Measurements from ENCODE around the gene TAL1.

TAL1 gene

DNA sequence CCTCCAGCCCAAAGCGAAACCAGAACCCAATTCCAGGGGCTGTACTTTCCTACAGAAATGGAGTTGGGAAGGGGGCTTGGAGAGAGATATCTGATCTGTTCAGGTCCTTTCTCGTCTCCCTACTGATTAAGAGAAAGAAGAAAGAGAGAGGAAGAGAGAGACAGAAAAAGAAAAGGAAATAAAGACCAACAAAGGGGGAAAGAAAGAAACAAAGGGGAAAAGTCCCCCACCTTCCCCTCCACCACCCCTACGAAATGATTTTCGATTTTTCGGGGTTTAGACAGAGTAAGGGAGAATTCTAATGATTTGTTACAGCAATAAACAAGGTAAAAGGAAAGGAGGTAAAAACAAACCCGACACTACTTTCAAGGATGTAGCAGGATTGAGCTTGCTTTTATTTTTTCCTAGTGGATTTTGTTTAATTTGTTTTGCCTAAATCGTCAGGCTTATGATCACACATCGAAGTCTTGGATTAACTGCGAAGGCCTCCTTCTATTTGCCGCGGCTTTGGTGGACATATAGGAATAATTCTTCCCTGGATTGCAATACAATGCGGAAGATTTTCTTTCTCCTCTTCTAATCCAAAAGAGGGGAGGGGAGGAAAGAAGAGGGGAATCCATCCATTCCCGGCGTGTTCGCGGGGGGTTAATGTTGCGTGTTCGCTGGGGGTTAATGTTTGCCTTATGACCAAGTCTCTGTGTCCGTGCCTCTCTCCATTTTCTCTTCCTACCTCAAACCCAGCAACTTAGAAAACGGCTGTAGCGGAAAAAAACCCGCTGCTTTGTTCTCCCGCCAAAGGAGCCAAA lies 1.9 kb downstream of the TAL1 start:
- DNase-seq (ENCODE audit: low spot score): no peak

DNA sequence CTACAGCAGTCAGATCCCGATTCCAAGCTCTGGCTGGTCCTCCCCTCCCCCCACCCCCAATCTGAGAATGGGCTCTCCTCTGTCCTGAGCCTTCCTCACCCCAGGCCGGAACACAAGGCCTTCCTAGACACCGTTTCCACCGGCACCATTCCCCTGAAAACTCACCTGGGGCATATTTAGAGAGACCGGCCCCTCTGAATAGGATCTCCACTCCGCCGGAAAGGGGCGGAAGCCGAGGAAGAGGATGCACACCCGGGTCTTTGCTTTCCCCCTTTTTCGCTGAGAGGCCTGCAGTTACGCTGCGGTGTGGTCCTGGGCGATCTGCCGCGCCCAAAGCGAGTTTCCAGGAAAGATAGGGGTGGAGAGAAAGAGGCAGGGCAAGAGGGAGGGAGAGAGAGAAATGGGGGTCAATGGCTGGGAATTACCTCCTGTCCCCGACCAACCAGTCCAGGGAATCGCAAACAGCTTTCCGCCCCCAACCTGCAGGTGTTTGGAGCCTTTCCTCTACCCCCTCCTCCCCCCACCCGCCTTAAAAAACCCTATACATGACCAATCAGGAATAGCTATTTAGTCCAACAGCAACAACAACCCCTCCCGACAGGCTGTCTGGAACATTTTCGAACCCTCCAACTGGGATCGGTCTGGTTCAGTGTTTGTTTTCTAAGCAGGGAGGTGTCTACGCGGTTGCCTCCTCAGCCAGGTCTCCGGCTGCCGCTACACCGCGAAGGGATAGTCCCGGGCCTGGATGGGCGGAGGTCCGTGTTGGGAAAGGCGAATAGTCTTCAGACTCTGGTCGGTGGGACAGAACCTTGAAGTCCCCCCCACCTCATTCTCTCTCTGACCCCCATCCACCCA lies 2.8 kb downstream of the TAL1 start:
- no peak for DNase-seq (ENCODE audit: low spot score)

DNA sequence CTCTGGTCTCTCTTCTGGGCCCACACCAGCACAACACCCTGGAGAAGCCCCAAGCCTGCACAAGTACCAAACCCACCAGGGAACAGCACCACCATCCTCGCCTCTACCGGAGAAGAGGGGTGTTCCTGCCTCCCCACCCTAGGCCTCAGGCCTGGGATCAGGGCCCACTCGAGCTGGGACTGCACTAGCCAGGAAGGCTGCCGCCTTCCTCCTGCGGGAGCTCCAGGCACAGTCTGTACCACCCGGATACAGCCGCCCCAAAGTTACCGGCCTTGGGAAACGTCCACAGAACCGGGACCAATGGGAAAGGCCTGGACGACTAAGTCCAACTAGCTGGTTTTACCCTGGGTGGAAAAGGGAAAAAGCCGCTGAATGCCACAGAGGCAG lies 3.4 kb downstream of the TAL1 start:
- no peak for DNase-seq (ENCODE audit: low spot score)

DNA sequence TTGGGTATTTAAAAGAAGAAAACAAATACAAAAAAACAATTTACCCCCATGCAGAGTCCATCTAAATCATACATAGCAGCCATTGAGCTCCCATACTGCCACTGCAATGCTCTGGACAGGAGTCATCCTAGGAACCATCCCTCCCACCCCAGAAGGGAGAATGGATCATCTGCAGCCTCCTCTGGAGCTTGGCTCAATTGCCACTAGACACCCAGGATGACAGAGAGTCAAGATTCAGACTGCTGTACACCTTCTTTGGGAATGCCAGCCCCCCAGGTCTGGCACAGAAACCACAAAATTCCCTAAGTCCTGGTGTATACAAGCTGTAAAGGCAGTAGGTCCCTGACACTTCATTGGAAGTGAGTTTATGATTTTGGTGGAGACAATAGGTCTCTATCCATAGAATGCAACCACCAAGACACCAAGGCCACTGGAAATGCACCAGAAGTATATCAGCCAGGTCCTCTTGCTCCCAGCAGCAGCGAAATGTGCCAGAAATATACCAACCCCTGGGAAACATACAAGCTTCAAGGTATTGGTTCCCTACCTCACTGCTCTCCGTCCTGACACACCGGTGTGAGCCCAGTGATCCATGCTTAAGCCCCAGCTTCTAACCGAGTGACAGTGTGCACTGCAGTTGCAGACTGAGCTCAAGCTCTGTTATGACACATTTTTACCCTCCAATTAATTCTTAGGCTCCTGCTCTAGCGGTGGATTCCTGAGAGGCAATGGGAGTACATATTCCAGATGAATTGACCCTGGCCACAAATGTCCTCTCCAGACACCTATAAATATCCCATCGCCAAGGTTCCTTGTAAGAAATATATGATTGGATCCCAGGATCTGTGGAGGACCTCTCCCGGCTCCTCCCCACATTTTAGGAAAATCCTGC lies 4.4 kb downstream of the TAL1 start:
- DNase-seq (ENCODE audit: low spot score): no peak

DNA sequence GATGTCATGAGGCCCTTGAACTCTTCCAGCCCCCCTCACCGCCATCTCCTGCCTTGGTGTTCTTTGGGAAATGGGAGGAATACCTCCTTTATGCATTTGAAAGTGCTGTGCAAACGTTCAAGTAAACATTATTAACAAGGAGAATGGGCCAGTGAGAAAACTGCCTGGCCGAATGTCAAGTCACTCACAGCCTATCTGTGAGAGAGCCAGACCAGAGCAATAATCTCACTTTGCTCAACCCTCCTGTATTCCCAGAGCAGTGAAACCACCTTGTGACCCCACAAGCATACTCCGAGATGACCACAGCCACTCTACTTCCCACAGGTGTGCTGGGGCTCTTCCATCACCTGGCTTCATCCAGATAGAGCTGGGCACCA lies 5.2 kb downstream of the TAL1 start:
- no peak for DNase-seq (ENCODE audit: low spot score)

DNA sequence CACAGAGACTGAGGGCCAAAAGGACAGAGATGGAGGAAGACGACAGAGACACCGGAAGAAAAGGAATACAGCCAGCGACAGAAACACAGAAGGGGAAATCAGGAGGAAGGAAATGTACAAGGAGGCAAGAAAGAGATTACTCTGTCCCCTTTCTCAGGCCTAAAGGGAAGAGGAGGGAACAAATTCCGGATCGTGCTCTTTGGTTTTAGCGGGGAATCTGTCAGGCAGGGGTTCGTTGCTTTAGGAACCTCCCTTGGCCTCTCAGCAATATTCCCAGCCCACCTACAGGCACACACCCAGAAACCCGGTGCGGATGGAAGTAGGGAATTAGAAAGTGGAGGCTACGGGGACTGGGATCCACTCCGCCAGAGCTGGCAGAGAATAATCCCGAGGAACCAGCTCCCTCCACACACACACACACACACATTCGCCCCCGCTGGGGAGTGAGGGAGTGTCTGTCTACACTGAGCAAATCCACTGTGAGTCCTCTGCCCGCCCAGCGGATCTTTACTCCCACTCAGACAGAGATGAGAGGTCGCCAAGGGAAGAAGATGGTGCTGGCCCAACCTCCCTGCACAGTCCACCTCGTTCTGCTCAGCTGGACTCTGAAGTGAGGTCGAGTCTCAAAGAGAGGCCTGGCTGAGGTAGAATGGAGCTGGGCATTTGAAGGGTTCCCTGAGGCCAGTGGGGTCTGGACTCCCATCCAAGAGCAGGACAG lies 5.7 kb downstream of the TAL1 start:
- no peak for DNase-seq (ENCODE audit: low spot score)

DNA sequence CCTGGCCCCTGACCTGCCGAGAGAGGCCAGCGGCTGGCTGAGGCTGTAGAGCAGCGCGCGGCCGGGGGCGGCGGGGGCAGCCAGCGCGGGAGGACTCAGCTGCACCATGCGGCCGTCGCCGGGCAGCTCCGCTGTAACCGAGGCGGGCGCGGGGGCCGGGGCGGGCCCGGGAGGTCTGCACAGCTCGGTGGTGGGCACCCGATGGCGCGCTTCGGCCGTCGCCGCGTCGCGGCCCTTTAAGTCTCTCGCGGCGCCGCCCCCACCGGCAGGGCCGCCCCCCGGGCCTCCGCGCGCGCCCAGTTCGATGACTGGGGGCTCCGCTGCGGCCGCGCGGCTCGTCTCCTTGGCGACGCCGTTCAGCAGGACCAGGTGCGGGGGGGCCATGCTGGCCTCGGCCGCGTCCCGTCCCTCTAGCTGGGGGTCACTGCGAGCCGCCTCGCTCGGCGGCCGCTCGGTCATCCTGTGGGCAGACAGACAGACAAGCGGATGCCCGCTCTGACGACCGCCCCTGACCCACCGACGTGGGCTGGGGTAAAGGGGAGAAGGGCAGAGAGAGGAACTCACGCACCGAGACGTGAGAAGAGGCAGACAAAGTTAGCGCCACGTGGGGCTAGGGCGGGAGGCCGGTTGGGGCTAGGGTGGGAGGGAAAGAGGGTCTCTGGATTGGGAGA lies 6.5 kb downstream of the TAL1 start:
- no peak for DNase-seq (ENCODE audit: low spot score)

DNA sequence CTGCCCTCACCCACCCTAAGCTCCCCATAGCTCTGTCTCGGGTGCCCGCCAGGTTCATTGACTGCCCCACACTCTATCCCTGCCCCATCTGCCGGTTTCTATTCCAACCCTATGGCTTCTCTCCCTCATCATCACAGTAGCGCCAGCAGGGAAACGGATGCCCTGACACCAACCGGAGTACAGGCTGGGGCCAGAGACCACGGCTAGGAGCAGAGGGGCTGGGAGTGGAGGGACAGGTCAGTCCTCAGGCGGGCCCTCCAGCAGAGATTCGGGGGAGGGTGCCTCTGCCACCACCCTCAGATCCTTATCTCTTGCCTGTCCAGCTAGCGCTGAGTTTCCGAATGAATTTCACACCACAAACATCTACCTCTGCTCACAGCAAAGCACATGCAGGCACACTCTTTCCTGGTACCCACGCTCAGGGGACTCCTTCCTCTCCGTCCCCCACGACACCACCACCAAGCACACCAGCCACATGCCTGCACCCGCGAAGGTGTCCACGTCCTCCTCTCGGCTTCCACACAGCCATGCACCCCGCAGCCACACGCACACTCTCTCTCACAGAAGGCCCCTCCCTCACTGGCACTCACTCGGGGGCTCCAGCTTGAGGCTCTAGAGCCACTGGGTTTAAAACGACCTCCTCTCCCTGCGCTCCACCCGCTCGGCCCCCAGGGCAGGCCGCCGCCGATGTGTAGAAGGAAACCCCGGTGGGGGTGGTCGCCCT lies 7.2 kb downstream of the TAL1 start:
- DNase-seq (ENCODE audit: low spot score): no peak

DNA sequence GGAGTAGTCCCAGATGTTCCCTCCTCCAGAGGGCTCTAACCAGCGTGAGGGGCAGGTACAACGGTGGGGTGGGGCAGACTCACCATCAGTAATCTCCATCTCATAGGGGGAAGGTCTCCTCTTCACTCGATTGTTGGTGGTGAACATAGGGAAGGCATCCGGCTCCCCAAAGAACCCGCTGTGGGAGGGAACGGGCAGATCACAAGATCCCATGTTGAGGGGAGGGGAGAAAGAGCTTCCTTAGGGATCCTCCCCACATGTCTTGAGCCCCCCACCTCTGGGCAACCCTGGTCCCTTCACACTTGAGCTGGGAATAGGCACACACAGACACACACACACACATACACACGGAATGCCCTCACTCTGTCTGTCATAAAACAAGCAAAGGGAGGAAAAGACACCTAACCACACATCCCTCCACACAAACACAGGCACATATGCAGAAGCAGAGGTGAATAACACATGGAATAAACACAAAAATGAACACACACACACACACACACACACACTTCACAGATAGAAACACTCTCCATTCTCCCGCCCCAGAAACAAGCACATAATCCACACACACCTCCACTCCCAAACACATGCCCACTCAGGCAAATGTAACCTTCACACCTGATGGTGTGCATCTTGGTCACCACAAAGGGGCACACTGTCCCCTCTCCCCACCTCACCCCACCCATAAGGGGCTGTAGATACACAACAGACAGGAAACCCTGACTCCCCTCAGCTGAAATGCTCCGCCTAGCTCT lies 7.9 kb downstream of the TAL1 start:
- no peak for DNase-seq (ENCODE audit: low spot score)

DNA sequence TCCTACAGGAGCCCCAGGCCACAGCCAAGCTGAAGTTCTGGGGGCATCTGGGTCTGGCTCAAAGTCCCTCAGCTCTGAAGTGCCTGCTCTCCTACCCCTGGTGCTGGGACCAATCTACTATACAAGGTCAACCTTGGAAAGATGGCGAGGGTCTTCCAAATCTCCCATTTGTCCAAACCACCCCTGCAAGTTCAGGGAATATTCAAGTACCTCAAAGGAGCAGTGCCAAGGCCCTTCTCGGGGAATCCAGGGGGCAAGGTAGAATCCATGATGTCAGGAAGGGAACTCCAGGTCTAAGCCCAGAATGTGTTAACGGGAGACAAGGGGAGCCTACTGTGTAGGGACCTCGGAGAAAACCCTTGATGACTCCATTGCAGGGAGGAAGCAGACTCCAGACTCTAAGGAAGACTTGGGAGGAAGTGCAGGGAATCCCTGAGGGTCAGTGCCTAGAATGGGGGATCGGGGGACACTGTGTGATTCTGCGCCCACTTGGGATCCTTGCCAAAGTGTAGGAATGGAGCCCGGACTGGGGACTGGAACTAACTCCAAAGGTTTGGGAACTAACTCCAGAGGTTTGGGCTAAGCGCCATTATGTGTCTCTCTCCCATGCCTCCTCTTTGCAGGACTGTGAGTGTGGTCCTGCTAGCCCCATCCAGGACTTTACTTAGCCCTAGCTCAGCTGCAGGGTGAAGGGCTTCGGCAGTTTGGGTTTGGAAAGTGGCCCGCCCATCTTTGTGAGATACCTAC lies 8.7 kb downstream of the TAL1 start:
- DNase-seq (ENCODE audit: low spot score): no peak

DNA sequence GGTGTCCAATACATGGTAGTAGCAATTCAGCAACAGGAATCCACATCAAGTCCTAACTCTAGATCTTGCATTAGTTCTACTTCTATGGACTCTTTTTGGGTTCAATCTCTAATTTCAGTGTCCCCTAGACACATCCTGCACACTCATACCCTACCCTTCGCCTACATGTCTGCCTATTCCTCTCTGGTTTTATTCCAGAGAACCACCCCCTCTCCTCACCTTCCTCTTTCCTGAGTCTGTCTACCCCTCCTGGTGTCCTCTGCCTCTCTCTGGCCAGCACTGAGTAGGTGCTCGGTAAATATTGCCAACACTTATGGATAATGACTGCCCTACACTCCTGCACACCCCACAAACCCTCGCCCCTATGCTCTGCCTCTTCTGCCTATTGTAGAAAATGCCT lies 9.5 kb downstream of the TAL1 start:
- no peak for DNase-seq (ENCODE audit: low spot score)

DNA sequence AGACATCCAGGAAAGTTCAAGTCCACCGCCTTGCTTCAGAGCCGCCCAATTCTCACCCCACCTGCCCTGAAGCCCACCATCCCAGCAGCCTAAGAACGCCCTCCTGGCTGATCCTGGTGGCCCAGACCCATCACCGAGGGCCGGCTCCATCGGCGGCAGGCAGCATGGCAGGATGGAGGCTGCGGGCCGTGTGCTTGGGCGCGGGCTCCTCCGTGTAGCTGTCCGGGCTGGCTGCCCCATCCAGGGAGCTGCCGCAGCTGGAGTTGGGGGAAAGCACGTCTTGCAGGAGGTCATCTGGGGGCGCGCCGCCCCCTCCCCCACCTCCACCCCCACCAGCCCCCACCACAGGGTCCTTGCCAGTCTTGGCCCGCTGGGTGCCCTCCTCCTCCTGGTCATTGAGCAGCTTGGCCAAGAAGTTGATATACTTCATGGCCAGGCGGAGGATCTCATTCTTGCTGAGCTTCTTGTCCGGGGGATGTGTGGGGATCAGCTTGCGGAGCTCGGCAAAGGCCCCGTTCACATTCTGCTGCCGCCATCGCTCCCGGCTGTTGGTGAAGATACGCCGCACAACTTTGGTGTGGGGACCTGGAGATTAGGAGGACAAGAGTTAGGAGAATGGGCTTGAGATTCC lies 12.3 kb downstream of the TAL1 start:
- DNase-seq (ENCODE audit: low spot score): no peak

DNA sequence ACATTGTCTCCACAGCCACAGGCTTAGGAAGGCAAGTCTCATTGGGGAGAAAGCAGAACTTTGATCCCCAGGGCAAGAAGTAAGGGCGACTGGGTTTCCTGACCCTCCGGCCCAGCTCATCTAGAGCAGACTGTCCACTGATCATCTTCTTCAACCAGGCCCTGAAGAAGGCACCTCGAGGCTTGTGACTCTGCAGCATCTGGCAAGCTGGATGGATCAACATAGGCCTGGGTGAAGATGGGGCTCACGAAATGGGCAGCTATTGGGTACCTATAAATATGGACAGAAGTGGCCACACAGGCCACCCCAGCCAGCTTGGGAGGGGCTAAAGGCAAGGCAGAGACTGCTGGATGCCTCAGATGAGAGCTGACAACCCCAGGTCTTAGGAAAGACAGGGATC lies 13.0 kb downstream of the TAL1 start:
- no peak for DNase-seq (ENCODE audit: low spot score)

DNA sequence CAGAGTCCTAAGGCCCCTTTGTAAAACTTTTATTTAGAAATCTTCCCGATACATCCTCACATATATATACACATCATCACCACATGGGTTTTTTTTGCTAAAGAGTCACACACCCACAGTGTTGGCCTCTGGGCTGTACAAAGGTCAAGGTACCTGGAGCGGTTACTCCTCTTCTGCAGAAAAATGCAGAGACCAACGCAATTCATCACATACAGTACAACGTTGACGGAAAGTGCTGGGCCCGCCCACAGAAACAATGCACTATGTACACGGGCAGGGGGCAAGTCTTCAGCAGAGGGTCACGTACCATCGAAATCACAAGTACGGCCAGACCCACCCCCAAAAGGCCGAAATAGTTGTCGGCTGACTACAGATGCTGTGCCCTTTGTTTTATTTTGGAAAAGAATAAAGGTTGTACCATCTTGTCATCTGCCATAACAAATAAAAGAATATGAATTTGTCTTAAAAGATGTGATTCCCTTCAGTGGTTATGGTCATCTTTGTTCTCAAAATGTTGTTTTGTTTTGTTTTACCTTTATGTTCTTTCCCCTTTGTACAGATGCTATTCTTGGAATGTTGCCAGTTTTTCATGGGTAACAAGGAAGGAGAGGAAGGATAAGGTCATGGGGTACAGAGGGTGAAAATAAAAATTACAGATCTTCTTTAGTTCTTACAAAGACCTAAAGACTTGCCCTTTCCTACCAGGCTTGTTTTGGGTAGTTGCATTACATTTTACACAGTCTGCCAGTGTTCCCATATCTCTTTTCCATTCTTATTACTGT lies 15.6 kb downstream of the TAL1 start:
- DNase-seq (ENCODE audit: low spot score): no peak

DNA sequence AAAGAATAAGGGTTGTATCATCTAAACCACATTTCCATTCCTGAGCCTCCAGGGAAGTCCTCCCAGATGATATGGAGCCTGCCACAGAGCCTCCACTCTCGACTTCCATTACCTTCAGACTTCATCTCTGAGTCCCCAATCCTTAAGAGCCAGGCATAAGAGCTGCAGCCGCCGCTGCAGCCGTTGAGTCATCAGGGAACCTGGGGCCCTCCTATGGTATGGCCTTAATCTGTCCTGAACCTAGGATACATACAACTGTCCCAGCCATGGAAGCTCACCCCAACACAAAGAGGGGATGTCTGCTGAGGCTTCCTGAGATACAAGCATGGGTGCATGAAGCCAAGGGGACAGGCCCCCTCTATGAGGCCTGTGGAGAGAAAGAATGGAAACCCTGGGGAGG lies 16.3 kb downstream of the TAL1 start:
- no peak for DNase-seq (ENCODE audit: low spot score)

DNA sequence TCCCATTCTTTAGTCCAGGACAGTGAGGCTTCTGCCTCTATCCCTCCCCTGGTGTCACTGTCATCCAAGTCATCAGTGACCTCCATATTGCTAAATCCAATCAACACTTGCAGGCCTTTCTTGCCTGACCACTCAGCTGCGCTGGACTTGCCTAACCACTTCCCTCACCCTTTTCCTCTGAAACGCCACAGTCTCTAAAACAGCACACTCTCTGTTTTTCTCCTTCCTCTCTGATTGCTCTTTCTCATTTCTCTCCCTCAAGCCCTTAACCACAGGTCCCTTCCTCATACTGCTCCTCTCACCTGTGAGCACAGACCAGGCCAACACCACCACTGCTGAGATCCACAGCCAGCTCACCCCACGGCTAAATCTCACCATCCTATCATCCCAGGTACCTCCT lies 17.5 kb downstream of the TAL1 start:
- no peak for DNase-seq (ENCODE audit: low spot score)

DNA sequence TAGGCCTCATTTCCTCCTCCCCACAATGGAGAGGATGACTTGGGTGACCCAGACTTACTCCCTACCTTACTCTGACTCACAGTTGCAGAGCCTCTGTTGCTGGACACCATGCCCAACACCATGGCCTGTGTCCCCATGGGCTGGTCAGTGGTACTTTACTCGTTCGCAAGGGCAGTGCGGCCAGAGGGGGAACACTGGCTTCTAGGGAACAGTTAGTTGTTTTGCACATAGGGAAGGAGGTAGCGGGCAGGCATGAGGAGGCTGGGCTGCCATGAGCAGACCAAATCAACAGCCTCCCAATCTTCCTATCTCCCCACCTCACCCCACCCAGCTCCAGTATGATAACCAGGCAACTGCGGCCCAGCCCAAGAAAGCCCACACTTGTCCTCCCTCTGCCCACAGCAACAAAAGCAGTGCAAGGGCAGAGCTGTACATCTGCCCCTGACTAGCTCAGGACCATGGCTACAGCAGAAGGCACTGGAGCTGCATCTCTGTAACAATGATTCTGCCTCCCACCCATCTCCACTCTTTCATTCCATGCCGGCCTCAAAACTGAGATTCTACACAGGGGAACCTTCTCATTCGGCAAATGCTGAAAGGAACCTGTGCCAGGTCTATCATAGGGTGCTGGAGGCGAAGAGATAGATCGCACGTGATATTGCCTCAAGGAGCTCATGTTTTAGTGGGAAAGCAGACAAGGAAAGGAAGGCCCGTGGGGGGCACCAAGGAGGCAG lies 18.6 kb downstream of the TAL1 start:
- DNase-seq (ENCODE audit: low spot score): no peak

Measured in AG20443 (cell line).